ENCODE data around the gene FOXL2.
A peak's percentile ranks its signal among the peaks of the same experiment; 100 is the strongest.

Gene FOXL2

DNA sequence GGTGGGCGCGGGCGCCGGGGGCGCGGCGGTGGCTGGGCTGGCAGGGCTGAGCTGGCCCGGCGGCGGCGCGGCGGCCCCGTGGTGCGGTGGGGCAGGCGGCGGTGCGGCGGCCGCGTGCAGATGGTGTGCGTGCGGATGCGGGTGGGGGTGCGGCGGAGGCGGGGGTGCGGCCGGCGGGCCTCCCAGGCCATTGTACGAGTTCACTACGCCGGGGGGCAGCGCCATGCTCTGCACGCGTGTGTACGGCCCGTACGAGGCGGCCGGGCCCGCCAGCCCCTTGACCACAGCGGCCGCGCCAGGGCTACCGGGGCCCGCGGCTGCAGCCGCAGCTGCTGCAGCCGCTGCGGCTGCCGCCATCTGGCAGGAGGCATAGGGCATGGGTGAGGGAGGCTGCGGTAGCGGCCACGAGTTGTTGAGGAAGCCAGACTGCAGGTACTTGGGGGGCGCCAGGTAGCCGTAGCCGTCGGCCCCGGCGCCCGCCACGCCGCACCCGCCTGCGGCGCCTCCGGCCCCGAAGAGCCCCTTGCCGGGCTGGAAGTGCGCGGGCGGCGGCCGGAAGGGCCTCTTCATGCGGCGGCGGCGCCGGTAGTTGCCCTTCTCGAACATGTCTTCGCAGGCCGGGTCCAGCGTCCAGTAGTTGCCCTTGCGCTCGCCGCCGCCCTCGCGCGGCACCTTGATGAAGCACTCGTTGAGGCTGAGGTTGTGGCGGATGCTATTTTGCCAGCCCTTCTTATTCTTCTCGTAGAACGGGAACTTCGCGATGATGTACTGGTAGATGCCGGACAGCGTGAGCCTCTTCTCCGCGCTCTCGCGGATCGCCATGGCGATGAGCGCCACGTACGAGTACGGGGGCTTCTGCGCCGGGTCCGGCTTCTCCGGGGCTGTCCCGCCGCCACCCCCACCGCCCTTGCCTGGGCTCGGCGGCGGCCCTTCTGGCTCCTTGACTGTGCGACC is 951 bp downstream of the FOXL2 start:
- DNase-seq (ENCODE audit: insufficient read length, low spot score), result no peak
- no peak for FAIRE-seq

GRCh38 chr3:138944929-138945708 is 1.8 kb downstream of the FOXL2 start:
- DNase-seq (ENCODE audit: insufficient read length, low spot score) (no peak), FAIRE-seq (no peak)

DNA sequence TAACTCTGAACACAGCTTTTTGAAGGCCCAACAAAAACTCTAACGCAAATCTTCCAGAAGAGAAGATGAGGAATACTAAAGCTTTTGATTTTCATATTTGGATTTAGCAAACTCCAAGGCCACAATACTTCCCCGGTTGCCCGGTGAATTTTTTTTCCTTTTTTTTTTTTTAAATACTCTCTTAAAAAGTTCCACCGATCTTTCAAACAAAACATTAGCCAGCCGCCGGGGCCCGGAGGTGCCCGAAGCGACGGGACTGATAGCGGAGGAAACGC is 2.3 kb downstream of the FOXL2 start:
- FAIRE-seq, result no peak

GRCh38 chr3:138943724-138944653 is 2.9 kb downstream of the FOXL2 start:
- FAIRE-seq, result no peak
- DNase-seq (ENCODE audit: insufficient read length, low spot score), result no peak

More for the DNA sequence above, 2.3 kb downstream of the FOXL2 start:
- no peak for DNase-seq (ENCODE audit: insufficient read length, low spot score)

GRCh38 chr3:138942861-138943623 is 3.9 kb downstream of the FOXL2 start:
- no peak for FAIRE-seq
- DNase-seq (ENCODE audit: insufficient read length, low spot score), result no peak

DNA sequence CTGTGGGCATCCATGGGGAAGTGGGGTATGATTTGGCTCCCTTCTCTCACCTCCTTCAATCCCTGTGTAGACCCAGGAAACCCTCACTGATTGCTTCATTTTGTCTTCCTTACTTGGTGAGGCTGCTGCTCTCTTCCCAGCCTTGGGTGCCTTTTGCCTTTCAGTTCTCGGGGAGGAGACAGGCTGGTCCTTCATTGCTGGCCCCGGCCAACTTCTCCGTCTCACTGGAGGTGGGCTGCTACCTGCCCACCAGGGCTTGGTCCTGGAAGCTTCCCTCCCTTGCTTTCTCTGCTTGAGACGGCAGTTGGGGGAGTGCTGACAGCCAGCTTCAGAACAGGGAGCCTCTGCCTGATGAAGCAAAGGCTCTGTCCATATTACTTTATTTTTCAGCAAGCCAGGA is 4.7 kb downstream of the FOXL2 start:
- FAIRE-seq, result no peak
- DNase-seq (ENCODE audit: insufficient read length, low spot score), result no peak

DNA sequence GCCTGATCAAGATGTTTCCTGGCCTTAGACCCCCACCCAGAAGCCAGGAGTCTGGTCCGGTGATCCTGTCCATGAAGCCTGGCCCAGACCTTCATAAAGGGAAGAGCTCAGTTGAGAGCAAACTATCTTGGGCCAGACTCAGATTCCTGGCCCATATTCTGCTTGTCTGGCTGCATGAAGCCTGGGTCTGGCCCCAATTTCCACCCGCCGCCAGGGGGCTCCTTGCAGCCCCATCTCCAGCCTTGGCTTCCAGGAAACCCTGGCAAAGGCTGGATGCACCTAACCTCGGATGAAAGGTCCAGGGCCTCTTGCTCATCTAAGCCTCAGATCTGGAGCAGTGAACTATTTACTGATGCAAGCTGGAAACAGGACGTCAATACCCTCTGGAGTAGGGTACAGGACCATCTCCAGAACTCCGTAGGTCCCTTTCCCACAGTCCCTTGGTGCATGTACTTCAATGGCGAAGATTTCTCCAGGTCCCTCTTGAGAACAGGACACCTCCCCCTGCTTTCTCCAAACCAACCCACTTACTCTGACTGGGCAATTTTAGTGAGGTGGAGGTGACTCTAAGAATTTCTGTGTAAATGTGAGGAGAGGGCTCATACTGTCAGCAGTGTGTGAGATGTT is 5.6 kb downstream of the FOXL2 start:
- DNase-seq (ENCODE audit: insufficient read length, low spot score) (no peak), FAIRE-seq (no peak)

GRCh38 chr3:138940446-138940845 is 6.5 kb downstream of the FOXL2 start:
- DNase-seq (ENCODE audit: insufficient read length, low spot score), result no peak
- no peak for FAIRE-seq

DNA sequence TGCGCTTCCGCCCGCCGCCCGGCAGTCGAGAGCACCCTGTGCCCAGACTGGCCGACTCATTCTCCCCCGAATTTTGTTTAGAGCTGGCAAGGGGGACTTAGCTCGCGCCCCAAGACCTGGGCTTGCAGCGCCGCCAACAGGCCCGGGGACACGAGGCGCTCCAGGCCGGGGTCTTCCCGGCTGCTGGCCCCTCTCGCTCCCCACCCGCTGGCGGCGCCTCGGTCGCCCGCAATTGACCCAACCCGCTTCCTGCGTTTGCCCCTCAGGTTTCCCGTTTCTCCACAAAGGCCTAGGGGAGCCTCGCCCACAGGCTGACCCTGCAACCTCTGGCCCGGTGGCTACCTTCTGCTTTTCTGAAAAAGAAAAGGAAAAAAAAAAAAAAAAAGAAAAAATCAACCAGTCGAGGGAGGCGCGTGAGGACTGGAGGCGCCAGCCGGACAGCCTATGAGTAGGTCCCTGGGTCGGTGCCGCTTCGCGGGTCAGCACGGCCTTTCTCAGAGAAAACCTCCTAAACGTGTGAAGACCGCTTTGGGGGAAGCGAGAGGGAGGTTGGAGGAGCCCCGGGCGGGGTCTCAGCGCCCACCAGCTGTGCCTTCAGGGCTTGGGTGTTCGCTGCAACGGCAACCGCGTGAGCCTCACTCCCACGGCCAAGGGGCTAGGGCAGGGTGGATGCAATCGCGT is 7.2 kb downstream of the FOXL2 start:
- DNase-seq (ENCODE audit: insufficient read length, low spot score), result no peak
- no peak for FAIRE-seq

- FAIRE-seq, result no peak
- no peak for DNase-seq (ENCODE audit: insufficient read length, low spot score)
Observed at GRCh38 chr3:138938877-138939560, 7.9 kb downstream of the FOXL2 start.

DNA sequence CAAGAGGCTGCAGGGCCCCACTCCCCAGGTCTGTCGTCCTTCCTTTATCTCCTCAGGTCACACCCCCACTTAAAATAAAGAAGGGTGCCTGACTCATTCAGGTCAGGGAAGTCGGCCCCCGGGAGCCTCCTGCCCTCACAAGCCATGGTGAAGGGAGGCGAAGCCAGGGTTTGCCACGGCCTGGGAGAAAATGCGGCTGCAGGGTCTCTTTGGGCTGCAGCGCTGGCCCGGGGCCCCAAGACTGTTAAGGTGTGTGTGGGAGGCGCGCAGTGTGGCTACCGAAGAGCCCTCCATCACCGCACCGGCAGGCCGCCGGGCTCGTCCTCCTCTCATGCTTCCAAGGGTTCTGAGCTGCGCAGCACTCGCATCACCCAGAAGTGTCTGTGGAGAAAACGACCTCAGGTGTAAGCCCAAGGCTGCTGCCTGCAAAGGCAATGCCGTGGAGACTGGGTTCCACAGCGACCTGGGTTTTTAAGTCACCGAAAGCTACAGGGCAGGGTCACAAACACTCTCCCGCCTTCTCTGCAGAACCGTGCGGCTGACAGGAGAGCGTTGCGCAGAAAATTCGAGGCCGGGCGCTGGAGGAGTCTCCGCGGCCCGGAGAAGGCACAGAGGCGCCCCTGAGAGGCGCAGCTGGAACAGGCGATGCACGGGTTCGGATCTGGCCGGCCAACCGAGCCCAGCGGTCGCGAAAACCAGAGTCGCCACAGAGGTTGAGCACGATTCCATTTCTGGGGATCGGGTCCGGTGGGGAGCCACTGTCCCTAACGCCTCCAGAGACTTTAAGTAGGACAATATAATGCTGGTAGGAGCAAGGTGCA is 8.7 kb downstream of the FOXL2 start:
- FAIRE-seq (no peak), DNase-seq (ENCODE audit: insufficient read length, low spot score) (no peak)

DNA sequence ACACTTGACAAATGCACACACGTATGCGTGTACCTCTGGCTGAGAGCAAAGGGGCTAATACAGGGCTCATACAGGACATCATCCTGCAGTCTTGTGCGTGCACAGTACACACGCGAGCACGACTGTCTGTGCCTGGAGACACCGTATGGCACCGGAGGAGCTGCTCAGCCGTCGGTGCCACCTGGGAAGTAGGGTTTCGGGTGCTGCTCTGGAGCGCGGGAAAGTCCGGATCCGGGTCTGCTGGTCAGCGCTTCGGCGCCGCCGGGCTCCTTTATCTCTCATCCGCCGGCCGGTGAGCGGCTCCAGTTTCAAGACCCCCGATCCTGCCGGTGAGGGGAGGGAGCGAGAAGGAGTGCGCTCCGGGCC is 9.3 kb downstream of the FOXL2 start:
- FAIRE-seq (no peak), DNase-seq (ENCODE audit: insufficient read length, low spot score) (no peak)

DNA sequence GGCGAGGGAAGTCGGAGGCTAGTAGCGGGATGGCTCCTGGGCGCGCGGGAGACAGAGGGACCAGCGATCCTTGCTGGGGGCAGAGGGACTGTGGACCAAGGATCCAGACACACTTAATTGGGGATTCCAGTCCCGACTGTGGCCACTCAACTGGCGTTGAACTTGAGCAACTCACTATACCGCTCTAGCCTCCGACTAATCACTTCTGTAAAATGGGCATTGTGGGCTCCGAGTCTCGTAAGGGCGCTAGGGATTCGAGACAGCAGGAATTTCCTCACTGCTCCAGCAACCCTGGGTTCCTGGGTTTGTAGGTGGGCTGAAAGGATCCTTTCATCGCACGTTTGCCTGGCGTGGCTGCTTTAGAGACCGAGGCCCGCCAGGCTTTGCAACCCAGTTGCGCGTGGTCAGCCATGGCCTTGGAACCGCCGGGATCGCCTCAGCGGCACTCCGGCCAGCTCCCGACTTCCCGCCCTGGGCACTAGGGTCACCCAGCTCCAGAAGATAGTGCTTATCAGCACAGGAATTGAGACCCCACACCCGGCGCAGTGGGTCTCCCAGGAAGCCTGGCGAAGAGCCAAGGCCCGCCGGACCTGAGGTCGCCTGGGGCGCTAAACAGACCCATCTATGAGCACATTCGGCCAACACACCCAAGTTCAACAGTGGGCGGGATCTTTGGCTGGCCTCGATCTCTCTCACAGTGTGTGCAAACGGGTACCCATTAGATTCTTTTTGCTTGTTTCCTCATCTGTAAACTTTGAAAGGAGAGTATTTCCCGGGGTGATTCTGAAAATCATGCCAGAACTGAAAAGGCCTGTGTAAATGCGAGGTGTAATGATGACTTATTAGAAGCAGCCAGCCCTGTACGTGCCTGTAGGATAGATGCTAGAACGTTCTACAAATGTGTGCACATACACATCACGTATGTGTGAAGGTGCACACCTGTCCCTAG is 9.9 kb downstream of the FOXL2 start:
- DNase-seq (ENCODE audit: insufficient read length, low spot score) (no peak), FAIRE-seq (no peak)

DNA sequence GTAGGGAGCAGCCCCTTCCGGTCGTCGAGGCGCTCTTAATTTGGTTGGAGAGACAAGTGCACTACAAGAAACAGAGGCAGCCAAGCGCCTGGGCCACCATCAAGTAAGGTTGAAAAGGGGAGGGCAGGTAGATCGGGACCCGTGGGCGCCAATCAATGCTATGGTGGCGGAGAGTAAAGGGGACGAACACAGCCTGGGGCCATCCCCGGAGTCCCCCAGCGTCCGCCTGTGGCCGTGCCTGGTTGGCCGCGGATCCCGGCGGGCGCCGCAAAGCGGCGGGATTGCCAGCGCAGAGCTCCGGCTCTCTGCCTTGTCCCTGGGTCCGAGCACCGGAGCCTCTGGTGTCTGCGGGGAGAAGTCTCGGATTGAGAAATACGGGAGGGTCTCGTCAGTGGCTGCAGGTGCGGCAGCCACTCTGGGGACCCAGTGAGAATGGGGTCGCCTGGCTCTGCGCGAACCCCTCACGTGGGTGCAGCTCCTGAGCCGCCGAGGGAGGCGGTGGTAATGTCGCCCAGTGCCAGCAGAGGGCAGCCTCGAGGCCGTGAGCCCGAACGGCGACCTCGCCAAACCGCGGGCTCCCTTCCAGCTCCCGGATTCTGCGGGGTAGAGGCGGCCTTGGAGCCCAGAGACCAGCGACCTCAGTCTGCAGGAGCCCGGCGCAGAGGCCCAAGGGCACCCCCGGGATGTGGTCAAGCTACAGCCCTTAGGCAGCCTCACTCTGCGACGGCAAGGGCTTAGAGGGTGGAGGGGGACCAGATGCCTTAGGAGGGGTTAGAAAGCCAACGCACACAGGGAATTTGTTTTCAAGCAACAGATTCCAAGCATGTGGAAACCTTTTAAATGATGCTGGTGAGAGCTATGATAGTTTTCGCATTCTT is 10.8 kb downstream of the FOXL2 start:
- FAIRE-seq (no peak), DNase-seq (ENCODE audit: insufficient read length, low spot score) (peak; percentile 87)

- no peak for FAIRE-seq
Observed at GRCh38 chr3:138935505-138935862, 11.5 kb downstream of the FOXL2 start.

More at GRCh38 chr3:138935505-138935862, 11.5 kb downstream of the FOXL2 start:
- no peak for DNase-seq (ENCODE audit: insufficient read length, low spot score)
